Motor neuron (in vitro differentiated cells): ENCODE data around the gene C18orf32. TPM values are rescaled to one million over a fixed set of nuclear protein-coding genes. Genes with fewer than 3 reads are reported as not detected.
"Not testable (repeated sequence)": the region's sequence is repeated elsewhere in the genome, so short reads cannot be mapped to it uniquely, and the experiment has no call there.

Experiments
- ATAC-seq, 8 experiments: fragments of 200-7000 bp; cut with Tn5 transposase; replicated peaks in 6 of 8; 2 replicates each; pipeline ENCODE4 v1.8.0; 2021; ENCODE audit warnings: mild to moderate bottlenecking in 8 of 8, moderate library complexity in 8 of 8
- H3K27ac ChIP-seq, 2 donors: fragments of 250-450 bp; sonication (Bioruptor Pico); 2 replicates each; pipeline ENCODE4 v1.9.0; 2021; ENCODE audit warnings: antibody characterized with exemption in 2 of 2, mild to moderate bottlenecking in 2 of 2, moderate library complexity in 1 of 2
- H3K4me1 ChIP-seq, 2 donors: fragments of 250-450 bp; sonication (Bioruptor Pico); replicated peaks in 1 of 2; 2 replicates each; pipeline ENCODE4 v1.6.1; 2021; ENCODE audit warnings: antibody characterized with exemption in 2 of 2, mild to moderate bottlenecking in 2 of 2, moderate library complexity in 1 of 2
- H3K4me3 ChIP-seq, 5 donors: fragments of 250-450 bp; sonication (Bioruptor Pico); 2 replicates each; pipeline ENCODE4 v1.9.0; 2021; ENCODE audit warnings: antibody characterized with exemption in 5 of 5, mild to moderate bottlenecking in 5 of 5, moderate library complexity in 4 of 5
- WGBS, 10 experiments: fragments of 450-650 bp; shearing (Covaris generic); methylation state at CpG; one replicate each; pipeline ENCODE4 v1.0.0; 2022; 5-methylcytosine and 5-hydroxymethylcytosine counted together
- in situ Hi-C, 9 experiments: fragments of 400-800 bp; cut with MboI; loops; one replicate each; pipeline ENCODE4 v1.15.0; 2021; ENCODE audit warnings: low sequenced_read_pairs in 9 of 9, low pct_unique_long_range_greater_than_20kb in 2 of 9; ENCODE audit not compliant: unreplicated experiment in 9 of 9
- total RNA-seq, 8 experiments: library from RNA; unstranded; fragments of 300-600 nt; gene quantifications; 2 replicates each; pipeline versions ENCODE4 v1.2.3 to v1.2.4, GENCODE V29; 2022

C18orf32 gene
- total RNA-seq, 8 experiments from 2014 or later = 29.2 to 127 (median 101) TPM

GRCh38 chr18:49519101-49519971 lies 32.3 kb upstream of the C18orf32 start:
- Histone ChIP-seq H3K4me3 (no peak overlapping the region), H3K4me1 (peaks cover 35 to 50% of the 10 kb centered on the region in 2 donors), H3K27ac (peak overlapping the region; percentile 64 to 95)
- ATAC-seq = peak; percentile 45 to 91 (median 78)
- in situ Hi-C loops = loop anchor here in 8 of 9 experiments (10.0 to 25.0 kb wide), 2 partner anchors 335 to 343 kb away; no protein-coding TSS in a partner anchor
- 0 to 100% (median 21%) methylated on average over 1 to 9 of the region's 10 CpGs; no CpG with 5 or more reads in 1 of the 10 experiments for WGBS, 10 experiments

- Histone ChIP-seq H3K4me1 (peaks cover 35 to 50% of the 10 kb centered on the region in 2 donors), H3K4me3 (no peak overlapping the region), H3K27ac (no peak overlapping the region)
- in situ Hi-C loops = loop anchor here in 8 of 9 experiments (10.0 to 25.0 kb wide), 2 partner anchors 337 to 345 kb away; no protein-coding TSS in a partner anchor
- no peak for ATAC-seq
- WGBS, 10 experiments = 44 to 100% (median 85%) methylated on average over 1 to 2 of the region's 2 CpGs; no CpG with 5 or more reads in 4 of the 10 experiments
Measured at GRCh38 chr18:49517483-49517882, 30.4 kb upstream of the C18orf32 start.

- Histone ChIP-seq H3K4me1 (peaks cover 25 to 36% of the 10 kb centered on the region in 2 donors), H3K4me3 (no peak overlapping the region), H3K27ac (no peak overlapping the region)
- WGBS, 10 experiments = 50 to 100% (median 80%) methylated on average over 1 of the region's 3 CpGs; no CpG with 5 or more reads in 7 of the 10 experiments
- in situ Hi-C loops = loop anchor here in 8 of 9 experiments (10.0 to 25.0 kb wide), 2 partner anchors 339 to 347 kb away; no protein-coding TSS in a partner anchor
- ATAC-seq = no peak
Measured at GRCh38 chr18:49515516-49515915, 28.5 kb upstream of the C18orf32 start.

- H3K4me3 ChIP-seq, ATAC-seq, H3K27ac ChIP-seq: not testable (repeated sequence)
- H3K4me1 ChIP-seq = peaks cover 20 to 31% of the 10 kb centered on the region in 2 donors
- 30 to 100% (median 64%) methylated on average over 2 to 3 of the region's 5 CpGs; no CpG with 5 or more reads in 4 of the 10 experiments for WGBS, 10 experiments
- in situ Hi-C loops = loop anchor here in 8 of 9 experiments (10.0 to 25.0 kb wide), 2 partner anchors 340 to 347 kb away; no protein-coding TSS in a partner anchor
Measured at GRCh38 chr18:49515003-49515402, 28.0 kb upstream of the C18orf32 start.

GRCh38 chr18:49514577-49514976 lies 27.5 kb upstream of the C18orf32 start:
- H3K27ac ChIP-seq = no peak overlapping the region
- in situ Hi-C loops = loop anchor here in 8 of 9 experiments (10.0 to 25.0 kb wide), 2 partner anchors 340 to 348 kb away; no protein-coding TSS in a partner anchor
- H3K4me3 ChIP-seq = no peak overlapping the region
- no peak for ATAC-seq
- peaks cover 15 to 27% of the 10 kb centered on the region in 2 donors for H3K4me1 ChIP-seq
- WGBS, 10 experiments = 60 to 100% (median 88%) methylated on average over 1 to 9 of the region's 9 CpGs; no CpG with 5 or more reads in 4 of the 10 experiments

- 80 to 100% (median 92%) methylated on average over 1 to 8 of the region's 8 CpGs; no CpG with 5 or more reads in 2 of the 10 experiments for WGBS, 10 experiments
- ATAC-seq = not testable (repeated sequence)
- in situ Hi-C loops = loop anchor here in 8 of 9 experiments (10.0 to 25.0 kb wide), 2 partner anchors 342 to 349 kb away; no protein-coding TSS in a partner anchor
Measured at GRCh38 chr18:49512876-49513275, 25.8 kb upstream of the C18orf32 start.

GRCh38 chr18:49510393-49511115 lies 23.5 kb upstream of the C18orf32 start:
- Histone ChIP-seq H3K27ac (no peak overlapping the region), H3K4me1 (peaks cover 0 to under 1% of the 10 kb centered on the region in 2 donors), H3K4me3 (no peak overlapping the region)
- in situ Hi-C loops = loop anchor here in 8 of 9 experiments (10.0 to 25.0 kb wide), 2 partner anchors 344 to 352 kb away; no protein-coding TSS in a partner anchor
- ATAC-seq = peak; percentile 55 to 87 (median 74)
- 0 to 90% (median 36%) methylated on average over 3 to 10 of the region's 12 CpGs; no CpG with 5 or more reads in 2 of the 10 experiments for WGBS, 10 experiments

More at GRCh38 chr18:49512876-49513275, 25.8 kb upstream of the C18orf32 start:
- H3K27ac ChIP-seq, H3K4me3 ChIP-seq, H3K4me1 ChIP-seq: not testable (repeated sequence)

- 52 to 100% (median 86%) methylated on average over 1 to 5 of the region's 5 CpGs; no CpG with 5 or more reads in 1 of the 10 experiments for WGBS, 10 experiments
- not testable (repeated sequence) for H3K4me3 ChIP-seq, H3K4me1 ChIP-seq, H3K27ac ChIP-seq, ATAC-seq
- in situ Hi-C loops = loop anchor here in 6 of 9 experiments (25.0 kb wide), 1 partner anchor 356 kb away; no protein-coding TSS in a partner anchor
Measured at GRCh38 chr18:49506438-49506837, 19.4 kb upstream of the C18orf32 start.

- no peak overlapping the region for H3K27ac ChIP-seq
Measured at GRCh38 chr18:49503931-49504330, 16.9 kb upstream of the C18orf32 start.

GRCh38 chr18:49500201-49500921 lies 13.3 kb upstream of the C18orf32 start:
- 5 to 77% (median 26%) methylated on average over 1 to 9 of the region's 14 CpGs for WGBS, 10 experiments
- H3K27ac ChIP-seq = peak overlapping the region in 1 of 2 donors; percentile 20
- in situ Hi-C loops = loop anchor here in 6 of 9 experiments (25.0 kb wide), 1 partner anchor 362 kb away; no protein-coding TSS in a partner anchor
- H3K4me1 ChIP-seq = peaks cover 7 to 10% of the 10 kb centered on the region in 2 donors
- ATAC-seq = peak in 5 of 8 experiments; percentile 55 to 82 (median 77)
- no peak overlapping the region for H3K4me3 ChIP-seq

More at GRCh38 chr18:49503931-49504330, 16.9 kb upstream of the C18orf32 start:
- in situ Hi-C loops = loop anchor here in 6 of 9 experiments (25.0 kb wide), 1 partner anchor 358 kb away; no protein-coding TSS in a partner anchor
- ATAC-seq = peak in 4 of 8 experiments; percentile 38 to 68 (median 60)
- WGBS, 10 experiments = 0 to 20% (median 10%) methylated on average over 1 of the region's 1 CpG; no CpG with 5 or more reads in 1 of the 10 experiments
- H3K4me1 ChIP-seq = peaks cover 7 to 10% of the 10 kb centered on the region in 2 donors
- H3K4me3 ChIP-seq = no peak overlapping the region

GRCh38 chr18:49499046-49499637 lies 12.1 kb upstream of the C18orf32 start:
- H3K4me3 ChIP-seq = no peak overlapping the region
- 61 to 98% (median 79%) methylated on average over 2 to 10 of the region's 16 CpGs; no CpG with 5 or more reads in 1 of the 10 experiments for WGBS, 10 experiments
- H3K27ac ChIP-seq = no peak overlapping the region
- in situ Hi-C loops = no loop called here
- peaks cover 7 to 10% of the 10 kb centered on the region in 2 donors for H3K4me1 ChIP-seq
- no peak for ATAC-seq
